Activated T-cell treated with anti-CD3 and anti-CD28 coated beads for 24 hours (primary cell): ENCODE data around the gene P2RX6.
"Not testable (repeated sequence)": the region's sequence is repeated elsewhere in the genome, so short reads cannot be mapped to it uniquely, and the experiment has no call there.

Experiments
- DNase-seq: peaks from one replicate; pipeline ENCODE4 v3.0.0-alpha.2; 2020; ENCODE audit warnings: low read depth

The P2RX6 gene

GRCh38 chr22:20994128-20994901 is 20.6 kb upstream of the P2RX6 start:
- DNase-seq = no peak

DNA sequence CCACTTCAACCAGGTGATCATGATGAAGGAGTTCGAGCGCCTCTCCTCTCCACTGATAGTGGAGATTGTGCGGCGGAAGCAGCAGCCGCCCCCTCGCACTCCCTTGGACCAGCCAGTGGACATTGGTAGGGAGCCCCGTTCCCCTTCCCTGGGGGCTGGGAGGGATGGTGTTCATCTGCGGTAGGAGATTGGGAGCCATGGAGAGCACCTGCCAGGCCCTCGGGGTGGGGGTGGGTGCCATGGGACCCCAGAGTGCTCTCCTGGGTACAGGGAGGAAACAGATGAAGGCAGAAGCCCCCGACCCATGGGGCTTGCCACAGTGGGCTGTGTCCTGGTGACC is 20.1 kb upstream of the P2RX6 start:
- DNase-seq = no peak

- no peak for DNase-seq
Measured at GRCh38 chr22:20995329-20996030, 19.5 kb upstream of the P2RX6 start.

DNA sequence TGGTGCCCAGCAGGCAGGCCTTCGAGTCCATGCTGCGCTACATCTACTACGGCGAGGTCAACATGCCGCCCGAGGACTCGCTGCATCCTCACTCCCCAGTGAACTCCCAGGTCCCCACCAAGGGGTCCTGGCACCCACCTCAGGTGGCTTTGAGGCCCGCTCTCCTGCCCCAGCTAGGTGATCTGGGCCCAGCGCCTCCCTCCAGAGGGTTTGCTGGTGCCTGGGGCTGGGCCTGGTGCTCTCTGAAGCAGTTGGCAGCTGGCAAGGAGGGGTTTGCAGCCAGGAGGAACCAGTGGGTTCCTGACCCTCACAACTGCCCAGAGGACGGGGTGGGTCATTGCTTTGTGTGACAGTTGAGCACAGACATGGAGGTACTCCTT is 18.9 kb upstream of the P2RX6 start:
- no peak for DNase-seq

- no peak for DNase-seq
Measured at GRCh38 chr22:20996598-20997535, 18.1 kb upstream of the P2RX6 start.

DNA sequence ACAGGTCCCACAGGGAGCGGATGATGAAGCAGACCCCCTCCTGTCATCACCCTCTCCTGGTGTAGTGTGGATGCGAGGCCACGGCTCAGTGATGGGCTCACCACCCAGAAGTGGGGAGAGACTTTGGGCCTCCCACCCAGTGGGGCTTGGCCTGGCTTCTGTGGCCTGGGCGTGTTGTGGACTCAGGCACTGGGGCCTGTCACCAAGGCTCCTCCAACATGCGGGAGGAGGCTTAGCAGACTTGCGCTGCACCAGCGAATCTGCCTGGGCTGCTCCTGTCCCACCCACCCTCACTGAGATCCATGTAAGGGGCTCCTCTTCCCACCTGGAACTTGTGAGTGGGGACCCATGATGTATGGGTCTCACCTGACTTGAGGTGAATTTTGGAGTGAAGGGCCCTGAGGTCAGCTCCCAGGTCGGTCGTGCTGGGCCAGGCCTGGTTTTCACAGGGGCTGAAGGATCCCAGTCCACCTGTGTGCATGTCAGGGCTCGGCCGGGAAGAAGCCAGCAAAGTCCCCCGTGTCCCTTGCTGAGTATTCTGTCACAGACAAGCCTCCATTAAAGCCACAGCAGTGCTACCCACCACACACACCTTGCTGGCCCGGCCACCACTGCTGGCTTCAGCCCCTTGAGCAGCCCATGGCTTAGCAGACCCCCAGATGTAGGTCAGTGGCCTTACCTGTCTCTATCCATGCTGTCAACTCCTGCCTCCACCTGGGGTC is 17.3 kb upstream of the P2RX6 start:
- DNase-seq = no peak

- DNase-seq = no peak
Measured at GRCh38 chr22:20998411-20999336, 16.3 kb upstream of the P2RX6 start.

GRCh38 chr22:20999350-21000206 is 15.4 kb upstream of the P2RX6 start:
- DNase-seq = no peak

GRCh38 chr22:21000207-21000986 is 14.6 kb upstream of the P2RX6 start:
- DNase-seq = no peak

- DNase-seq = no peak
Measured at GRCh38 chr22:21000987-21001600, 13.9 kb upstream of the P2RX6 start.

- DNase-seq = peak; percentile 95
Measured at GRCh38 chr22:21001601-21002325, 13.2 kb upstream of the P2RX6 start, which contains the start of gene THAP7. THAP7 (minus strand) TSS chr22:21002118; CDS start chr22:21001911, 207 bp downstream.

DNA sequence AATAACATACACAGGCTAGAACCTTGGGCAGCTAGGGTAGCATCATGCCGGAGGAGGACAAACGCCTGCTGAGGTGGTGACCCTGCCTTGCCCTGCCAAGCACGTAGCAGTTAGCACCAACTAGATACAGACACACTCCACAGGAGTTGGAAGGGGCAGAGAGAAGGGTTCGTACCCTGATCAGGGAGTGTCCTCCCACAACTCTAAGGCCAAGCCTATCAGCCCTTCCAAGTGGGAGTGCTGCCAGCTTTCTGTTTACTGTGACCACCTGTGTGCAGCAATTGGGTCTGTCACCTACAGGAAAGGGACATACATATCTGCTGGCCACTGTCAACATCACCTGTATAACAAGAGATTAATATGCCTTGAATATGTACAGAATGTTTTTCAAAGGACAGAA is 11.2 kb upstream of the P2RX6 start:
- no peak for DNase-seq

GRCh38 chr22:21009208-21009607 is 5.8 kb upstream of the P2RX6 start:
- not testable (repeated sequence) for DNase-seq

- DNase-seq = no peak
Measured at GRCh38 chr22:21009638-21010425, 5.1 kb upstream of the P2RX6 start.

- no peak for DNase-seq
Measured at GRCh38 chr22:21010426-21011113, 4.4 kb upstream of the P2RX6 start.
